Measurements from ENCODE around the gene SGO2.
"Not testable (repeated sequence)": the region's sequence is repeated elsewhere in the genome, so short reads cannot be mapped to it uniquely, and the experiment has no call there.

The SGO2 gene

GRCh38 chr2:200599206-200599605 is 73.2 kb downstream of the SGO2 start:
- no peak for FAIRE-seq

- no peak for FAIRE-seq
Observed at GRCh38 chr2:200600549-200601225, 74.7 kb downstream of the SGO2 start.

- FAIRE-seq = no peak
Observed at GRCh38 chr2:200602584-200602983, 76.6 kb downstream of the SGO2 start.

GRCh38 chr2:200603972-200604371 is 78.0 kb downstream of the SGO2 start:
- no peak for FAIRE-seq

- FAIRE-seq = no peak
Observed at GRCh38 chr2:200604571-200605255, 78.7 kb downstream of the SGO2 start.

- no peak for FAIRE-seq
Observed at GRCh38 chr2:200608341-200609027, 82.5 kb downstream of the SGO2 start.

GRCh38 chr2:200609028-200609614 is 83.1 kb downstream of the SGO2 start:
- no peak for FAIRE-seq

- not testable (repeated sequence) for FAIRE-seq
Observed at GRCh38 chr2:200610217-200610616, 84.2 kb downstream of the SGO2 start.

GRCh38 chr2:200613692-200614091 is 87.7 kb downstream of the SGO2 start:
- FAIRE-seq = no peak

GRCh38 chr2:200614249-200614648 is 88.2 kb downstream of the SGO2 start:
- no peak for FAIRE-seq

- no peak for FAIRE-seq
Observed at GRCh38 chr2:200615247-200615646, 89.2 kb downstream of the SGO2 start.

- FAIRE-seq = no peak
Observed at GRCh38 chr2:200616193-200616592, 90.2 kb downstream of the SGO2 start.

- no peak for FAIRE-seq
Observed at GRCh38 chr2:200616656-200617055, 90.6 kb downstream of the SGO2 start.

- FAIRE-seq = no peak
Observed at GRCh38 chr2:200617156-200618053, 91.4 kb downstream of the SGO2 start.

GRCh38 chr2:200618054-200618419 is 92.0 kb downstream of the SGO2 start:
- FAIRE-seq = no peak

- FAIRE-seq = no peak
Observed at GRCh38 chr2:200618590-200619021, 92.6 kb downstream of the SGO2 start.

GRCh38 chr2:200619279-200619678 is 93.3 kb downstream of the SGO2 start:
- FAIRE-seq = no peak

- no peak for FAIRE-seq
Observed at GRCh38 chr2:200620606-200621390, 94.8 kb downstream of the SGO2 start.

- no peak for FAIRE-seq
Observed at GRCh38 chr2:200622106-200622505, 96.1 kb downstream of the SGO2 start.

- no peak for FAIRE-seq
Observed at GRCh38 chr2:200624026-200624425, 98.0 kb downstream of the SGO2 start.

GRCh38 chr2:200624658-200625057 is 98.7 kb downstream of the SGO2 start:
- FAIRE-seq = no peak

- no peak for FAIRE-seq
Observed at GRCh38 chr2:200625282-200625681, 99.3 kb downstream of the SGO2 start.

Measured in A204.1 (cell line).